ENCODE data around the gene PTPN6. TPM values are rescaled to one million over a fixed set of nuclear protein-coding genes. Genes with fewer than 3 reads are reported as not detected.
A peak's percentile ranks its signal among the peaks of the same experiment; 100 is the strongest.

Gene PTPN6
- total and polyA plus RNA-seq, 10 of the 15 experiments (the other 5 are each of a cell fraction or from before 2014, with no cell fraction given) = 229 to 457 (median 370) TPM

DNA sequence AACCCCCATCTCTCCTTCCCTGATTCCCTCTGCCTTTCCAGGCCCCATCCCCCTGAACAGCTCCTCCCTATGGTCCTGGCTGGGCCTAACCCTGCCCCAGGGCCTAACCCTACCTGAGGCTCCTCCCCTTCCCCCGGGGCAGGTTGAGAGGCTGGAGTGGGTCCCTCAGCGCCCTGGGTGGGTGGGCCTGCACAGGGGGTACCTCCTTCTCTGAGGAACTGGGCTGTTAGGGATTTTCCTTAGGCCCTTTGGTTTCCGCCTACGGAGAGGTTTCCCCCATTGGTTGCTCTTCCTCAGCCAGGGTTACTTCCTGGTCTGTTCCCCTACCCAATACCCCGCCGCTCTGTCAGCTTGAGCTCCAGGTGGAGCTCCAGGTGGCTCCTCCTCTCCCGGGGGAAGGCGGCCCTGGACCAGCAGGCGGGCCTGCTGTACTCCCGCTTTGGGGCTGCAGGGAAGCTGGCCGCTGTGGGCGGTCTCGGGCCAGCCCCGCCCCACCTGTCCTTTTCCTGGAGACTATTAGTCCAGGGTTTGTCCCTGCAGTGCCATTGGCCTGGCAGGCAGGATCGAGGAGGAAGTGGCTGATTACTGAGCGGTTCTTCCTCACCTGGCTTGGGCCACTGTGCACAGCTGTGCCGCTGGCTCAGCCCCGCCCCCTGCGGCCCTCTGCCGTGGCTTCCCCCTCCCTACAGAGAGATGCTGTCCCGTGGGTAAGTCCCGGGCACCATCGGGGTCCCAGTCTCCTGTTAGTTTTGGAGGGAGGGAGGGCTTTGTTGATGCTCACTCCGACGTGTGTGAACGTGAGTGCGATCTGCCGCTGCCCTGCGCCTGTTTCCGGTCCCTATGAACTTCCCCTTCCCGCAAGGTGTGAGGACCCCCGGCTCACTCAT, 4.9 kb upstream of the PTPN6 start (continued):
- TF ChIP-seq, protein P1, sequence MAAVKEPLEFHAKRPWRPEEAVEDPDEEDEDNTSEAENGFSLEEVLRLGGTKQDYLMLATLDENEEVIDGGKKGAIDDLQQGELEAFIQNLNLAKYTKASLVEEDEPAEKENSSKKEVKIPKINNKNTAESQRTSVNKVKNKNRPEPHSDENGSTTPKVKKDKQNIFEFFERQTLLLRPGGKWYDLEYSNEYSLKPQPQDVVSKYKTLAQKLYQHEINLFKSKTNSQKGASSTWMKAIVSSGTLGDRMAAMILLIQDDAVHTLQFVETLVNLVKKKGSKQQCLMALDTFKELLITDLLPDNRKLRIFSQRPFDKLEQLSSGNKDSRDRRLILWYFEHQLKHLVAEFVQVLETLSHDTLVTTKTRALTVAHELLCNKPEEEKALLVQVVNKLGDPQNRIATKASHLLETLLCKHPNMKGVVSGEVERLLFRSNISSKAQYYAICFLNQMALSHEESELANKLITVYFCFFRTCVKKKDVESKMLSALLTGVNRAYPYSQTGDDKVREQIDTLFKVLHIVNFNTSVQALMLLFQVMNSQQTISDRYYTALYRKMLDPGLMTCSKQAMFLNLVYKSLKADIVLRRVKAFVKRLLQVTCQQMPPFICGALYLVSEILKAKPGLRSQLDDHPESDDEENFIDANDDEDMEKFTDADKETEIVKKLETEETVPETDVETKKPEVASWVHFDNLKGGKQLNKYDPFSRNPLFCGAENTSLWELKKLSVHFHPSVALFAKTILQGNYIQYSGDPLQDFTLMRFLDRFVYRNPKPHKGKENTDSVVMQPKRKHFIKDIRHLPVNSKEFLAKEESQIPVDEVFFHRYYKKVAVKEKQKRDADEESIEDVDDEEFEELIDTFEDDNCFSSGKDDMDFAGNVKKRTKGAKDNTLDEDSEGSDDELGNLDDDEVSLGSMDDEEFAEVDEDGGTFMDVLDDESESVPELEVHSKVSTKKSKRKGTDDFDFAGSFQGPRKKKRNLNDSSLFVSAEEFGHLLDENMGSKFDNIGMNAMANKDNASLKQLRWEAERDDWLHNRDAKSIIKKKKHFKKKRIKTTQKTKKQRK (IDR thresholded peaks at IDR 0.05; ENCODE audit: low read depth, low read length) = no peak
- 0 out of 2 replicates have a peak, but pooled peaks have one; percentile 7 for TF ChIP-seq CHD2 (IDR thresholded peaks at IDR 0.05; ENCODE audit: borderline replicate concordance, low read depth, low read length)
- TF ChIP-seq SRF (IDR thresholded peaks at IDR 0.05; ENCODE audit: low read depth in 2 of 2, low read length in 2 of 2) = no peak
- no peak for TF ChIP-seq ZNF217 (IDR thresholded peaks at IDR 0.05)
- TF ChIP-seq KAT2A (conservative IDR thresholded peaks at IDR 0.05; ENCODE audit: control insufficient read depth, low read depth, low read length) = no peak
- TF ChIP-seq SUPT20H (IDR thresholded peaks at IDR 0.05; ENCODE audit: borderline replicate concordance, control insufficient read depth, low read depth, low read length) = no peak
- no peak for TF ChIP-seq CBX5 (IDR thresholded peaks at IDR 0.05; ENCODE audit: low read depth)
- TF ChIP-seq RBBP5 (conservative IDR thresholded peaks at IDR 0.05) = no peak
- no peak for TF ChIP-seq RFX5 (IDR thresholded peaks at IDR 0.05; ENCODE audit: low read depth, low read length)
- TF ChIP-seq NRF1 (conservative IDR thresholded peaks at IDR 0.05; ENCODE audit: low read depth, low read length) = no peak
- TF ChIP-seq REST (IDR thresholded peaks at IDR 0.05; ENCODE audit: low read depth, low read length) = no peak

All from GM12878 (cell line).